NCI-H1092 (cell line): Measurements from ENCODE around the gene TECR.
"Not testable (repeated sequence)": the region's sequence is repeated elsewhere in the genome, so short reads cannot be mapped to it uniquely, and the experiment has no call there.

Experiments
- DNase-seq: peaks from one replicate; lab custom pipeline; 2025; lab: John Stamatoyannopoulos, UW

TECR gene

GRCh38 chr19:14536926-14537692 is 7.7 kb downstream of the TECR start:
- no peak for DNase-seq

GRCh38 chr19:14540741-14541525 is 11.5 kb downstream of the TECR start:
- DNase-seq = no peak

- not testable (repeated sequence) for DNase-seq
Observed at GRCh38 chr19:14541979-14542378, 12.6 kb downstream of the TECR start.

- DNase-seq = no peak
Observed at GRCh38 chr19:14542711-14543328, 13.4 kb downstream of the TECR start.

- no peak for DNase-seq
Observed at GRCh38 chr19:14544047-14544446, 14.7 kb downstream of the TECR start.

DNA sequence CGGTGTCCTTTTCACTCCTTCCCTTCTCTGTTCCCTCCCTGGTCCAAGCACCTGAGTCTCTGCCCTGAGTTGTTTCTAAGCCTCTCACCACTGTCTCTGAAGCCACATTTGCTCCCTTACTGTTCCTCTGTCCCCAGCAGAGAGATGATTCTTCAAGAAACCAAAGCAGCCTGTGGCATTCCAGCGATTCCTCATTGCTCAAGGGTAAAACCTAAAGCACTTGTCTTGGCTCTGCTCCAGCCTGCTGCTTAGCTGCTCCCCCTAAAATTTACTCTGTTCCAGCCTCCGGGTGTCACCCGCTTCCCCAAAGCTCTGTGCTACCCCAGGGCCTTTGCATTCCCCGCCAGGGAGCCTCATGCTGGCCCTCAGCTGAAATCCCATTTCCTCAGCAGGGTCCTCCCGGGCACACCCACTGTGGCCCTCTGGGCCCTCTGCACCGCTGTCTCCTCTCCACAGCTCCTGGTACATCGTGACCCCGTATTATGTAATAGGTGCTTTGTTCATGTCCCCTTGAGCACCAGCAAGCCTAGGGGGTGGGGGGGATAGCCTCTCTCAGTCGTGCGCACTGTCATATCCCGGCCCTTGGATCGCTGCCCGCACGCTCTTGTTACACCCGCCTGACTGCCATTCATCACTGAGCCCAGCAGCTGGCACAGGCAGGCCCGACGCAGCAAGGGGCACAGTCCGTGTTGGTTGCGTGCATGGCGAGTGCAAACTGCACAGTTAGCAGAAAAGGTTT is 15.8 kb downstream of the TECR start:
- DNase-seq = peak; percentile 94

DNA sequence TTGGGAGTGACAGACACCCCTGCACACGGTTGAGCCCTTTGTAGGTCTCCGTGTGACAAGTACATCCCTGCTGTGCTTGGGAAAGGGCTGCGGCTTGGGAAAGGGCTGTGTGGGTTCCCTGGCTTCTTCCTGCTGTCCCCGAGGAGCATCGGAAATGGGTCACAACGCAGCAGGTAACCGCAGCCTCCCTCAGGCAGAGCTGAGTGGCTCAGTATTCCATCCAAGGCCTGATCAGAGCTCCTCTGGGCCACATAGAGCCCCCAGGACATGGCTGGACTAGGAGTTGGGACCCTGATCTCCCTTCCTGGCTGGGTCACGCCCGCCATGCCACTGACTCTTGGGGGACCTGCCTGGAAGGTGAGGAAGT is 16.3 kb downstream of the TECR start:
- DNase-seq = no peak

DNA sequence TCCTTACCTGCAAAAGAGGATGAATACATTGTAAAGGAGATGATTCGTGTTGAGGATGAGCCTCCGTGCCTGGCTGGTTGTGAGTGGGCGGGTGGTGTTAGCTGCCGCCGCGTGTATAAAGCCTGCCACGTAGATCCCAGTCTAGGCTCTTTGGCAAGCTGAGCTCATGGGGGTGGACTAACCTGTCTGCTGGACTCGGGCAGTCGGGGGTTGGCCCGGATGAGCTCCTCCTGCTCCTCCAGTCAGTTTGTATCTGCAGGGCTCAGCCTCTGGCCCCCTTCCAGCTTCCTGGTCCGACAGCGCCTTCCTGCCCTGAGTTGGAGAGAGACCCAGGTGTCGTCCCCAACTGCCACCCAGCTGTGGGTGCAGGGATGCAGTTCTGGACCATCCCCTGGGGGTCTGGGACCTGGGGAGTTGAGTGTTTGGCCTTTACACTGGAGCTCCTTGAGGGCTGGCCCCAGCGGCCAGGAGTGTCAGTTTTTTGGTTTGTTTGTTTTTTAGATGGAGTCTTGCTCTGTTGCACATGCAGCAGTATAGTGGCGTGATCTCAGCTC is 20.9 kb downstream of the TECR start:
- DNase-seq = peak; percentile 16

DNA sequence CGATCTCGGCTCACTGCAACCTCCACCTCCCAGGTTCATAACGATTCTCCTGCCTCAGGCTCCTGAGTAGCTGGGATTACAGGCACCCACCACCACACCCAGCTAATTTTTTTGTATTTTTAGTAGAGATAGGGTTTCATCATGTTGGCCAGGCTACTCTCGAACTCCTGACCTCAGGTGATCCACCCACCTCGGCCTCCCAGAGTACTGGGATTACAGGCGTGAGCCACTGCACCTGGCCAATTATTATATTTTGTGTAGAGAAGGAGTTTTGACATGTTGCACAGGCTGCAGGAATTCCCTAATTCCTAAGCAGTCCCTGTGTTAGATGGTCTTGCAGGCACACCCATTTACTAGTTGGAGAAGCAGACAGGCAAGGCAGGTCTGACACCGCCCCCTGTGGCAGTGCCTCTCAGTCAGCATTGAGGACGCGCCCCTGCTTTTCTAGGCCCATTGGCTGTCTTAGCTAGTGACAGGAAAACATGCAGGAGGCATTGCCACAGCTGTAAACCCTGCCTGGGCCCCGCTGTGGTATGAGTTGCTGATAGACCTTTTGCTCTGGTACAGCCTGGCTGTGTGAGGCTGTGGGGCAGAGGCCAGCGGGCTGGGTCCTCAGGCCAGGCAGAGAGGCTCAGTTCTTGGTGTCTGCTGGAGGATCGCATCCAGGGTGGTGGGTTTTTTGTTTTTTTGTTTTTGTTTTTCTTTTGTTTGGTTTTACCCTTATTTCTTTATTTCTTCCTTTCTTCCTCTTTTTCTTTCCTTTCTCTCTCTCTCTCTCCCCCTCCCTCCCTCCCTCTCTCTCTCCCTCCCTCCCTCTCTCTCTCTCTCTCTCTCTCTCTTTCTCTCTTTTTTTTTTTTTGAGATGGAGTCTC is 22.0 kb downstream of the TECR start:
- DNase-seq = not testable (repeated sequence)

- not testable (repeated sequence) for DNase-seq
Observed at GRCh38 chr19:14552006-14552360, 22.6 kb downstream of the TECR start.

- DNase-seq = no peak
Observed at GRCh38 chr19:14553042-14553938, 23.9 kb downstream of the TECR start.

- DNase-seq = no peak
Observed at GRCh38 chr19:14553939-14554243, 24.5 kb downstream of the TECR start.

GRCh38 chr19:14554382-14554812 is 25.0 kb downstream of the TECR start:
- DNase-seq = no peak

DNA sequence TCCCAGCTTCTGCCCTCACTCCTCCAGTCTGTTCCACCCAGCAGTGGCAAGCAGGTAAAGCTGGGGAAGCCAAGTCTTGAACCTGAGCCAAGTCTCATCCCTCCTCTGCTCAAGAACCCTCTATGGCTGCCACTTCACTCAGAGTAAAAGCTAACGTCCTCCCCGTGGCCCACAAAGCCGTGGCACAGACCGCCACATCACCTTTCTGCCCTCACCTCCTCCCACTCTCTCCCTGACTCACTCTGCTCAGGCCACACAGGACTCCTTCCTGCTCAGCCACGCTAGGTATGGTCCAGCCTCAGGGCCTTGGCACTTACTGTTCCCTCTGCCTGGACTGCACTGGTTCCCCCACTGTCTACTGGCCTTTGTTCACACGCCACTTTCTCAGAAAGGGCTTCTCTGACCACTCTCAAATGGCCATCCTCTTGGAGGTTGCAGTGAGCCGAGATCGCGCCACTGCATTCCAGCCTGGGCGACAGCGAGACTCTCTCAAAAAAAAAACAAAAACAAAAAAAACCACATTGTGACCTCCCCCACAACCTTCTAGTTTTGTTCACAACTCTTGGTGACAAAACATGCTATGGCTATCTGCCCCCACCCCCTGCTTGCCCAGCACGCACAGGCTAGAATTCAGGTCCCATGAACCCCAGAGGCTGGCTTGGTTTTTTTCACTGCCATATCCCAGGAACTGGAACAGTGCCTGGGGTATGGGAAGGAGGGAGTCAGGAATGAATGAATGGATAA is 26.7 kb downstream of the TECR start:
- DNase-seq = no peak

DNA sequence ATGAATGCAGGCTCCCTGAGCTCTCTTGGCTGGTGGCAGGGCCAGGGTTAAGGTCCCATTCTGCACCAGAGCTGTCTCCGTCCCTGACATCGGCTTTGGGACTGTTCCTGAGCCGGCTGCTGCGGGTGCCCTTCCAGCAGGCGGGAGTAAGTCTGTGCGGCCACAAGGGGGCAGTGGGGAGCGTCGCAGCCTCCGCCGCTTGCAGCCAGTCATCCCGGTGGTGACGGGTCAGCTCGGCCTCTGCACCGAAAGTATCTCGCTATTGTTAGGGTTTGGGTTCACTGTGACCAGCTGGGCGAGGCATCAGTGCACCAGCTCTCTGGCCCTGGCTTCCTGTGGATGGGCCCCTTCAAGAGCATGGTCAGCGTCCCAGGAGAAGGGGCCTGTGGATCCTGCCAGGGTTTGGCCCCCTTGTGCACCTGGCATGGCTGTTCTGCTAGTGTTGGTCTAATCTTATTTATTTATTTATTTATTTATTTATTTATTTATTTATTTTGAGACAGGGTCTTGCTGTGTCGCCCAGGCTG is 27.3 kb downstream of the TECR start:
- peak; percentile 34 for DNase-seq

DNA sequence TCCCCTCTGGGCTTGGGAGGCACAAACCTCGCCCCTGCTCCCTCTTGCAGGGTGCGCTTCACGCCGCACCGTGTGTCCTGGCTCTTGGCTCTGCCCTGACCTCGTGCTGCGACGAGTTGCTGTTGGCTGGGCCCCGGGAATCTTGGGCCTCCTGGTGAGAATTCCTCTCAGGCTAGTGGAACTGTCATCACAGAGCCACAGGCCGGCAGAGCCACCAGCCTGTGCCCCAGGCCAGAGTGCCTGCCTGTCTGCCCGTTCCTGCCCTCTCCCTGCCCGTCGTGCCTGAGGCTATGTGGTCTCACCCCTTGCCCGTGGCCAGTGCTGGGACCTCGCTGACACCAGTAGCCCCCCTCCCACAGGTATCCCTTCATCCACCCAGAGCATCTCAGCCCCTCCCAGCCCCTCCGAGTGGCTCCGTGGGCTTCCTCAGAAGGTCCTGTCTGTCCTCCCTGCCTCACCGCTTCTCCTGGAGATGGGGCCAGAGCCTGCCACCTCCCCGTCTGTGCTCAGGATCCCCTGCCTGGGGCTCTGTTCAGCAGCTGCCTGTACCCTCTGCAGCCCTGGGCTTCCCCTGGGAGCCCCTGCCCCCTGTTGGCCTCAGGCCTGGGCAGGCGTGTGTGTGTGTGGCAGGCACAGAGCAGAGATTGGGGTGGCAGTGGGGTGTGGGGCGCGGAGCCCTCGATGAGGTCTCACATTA is 29.1 kb downstream of the TECR start:
- no peak for DNase-seq

- DNase-seq = no peak
Observed at GRCh38 chr19:14559916-14560775, 30.8 kb downstream of the TECR start.

GRCh38 chr19:14560776-14561108 is 31.3 kb downstream of the TECR start:
- DNase-seq = no peak
